Measurements from ENCODE around the gene TRABD2A.

The TRABD2A gene

GRCh38 chr2:84908948-84909713 is 28.2 kb upstream of the TRABD2A start:
- no peaks in the 10 kb centered on the region for H3K36me3 ChIP-seq (replicated peaks; ENCODE audit: insufficient read depth, low read length)
- H3K79me2 ChIP-seq (ENCODE audit: low read length) = peaks cover 12% of the 10 kb centered on the region
- TF ChIP-seq, protein P1, sequence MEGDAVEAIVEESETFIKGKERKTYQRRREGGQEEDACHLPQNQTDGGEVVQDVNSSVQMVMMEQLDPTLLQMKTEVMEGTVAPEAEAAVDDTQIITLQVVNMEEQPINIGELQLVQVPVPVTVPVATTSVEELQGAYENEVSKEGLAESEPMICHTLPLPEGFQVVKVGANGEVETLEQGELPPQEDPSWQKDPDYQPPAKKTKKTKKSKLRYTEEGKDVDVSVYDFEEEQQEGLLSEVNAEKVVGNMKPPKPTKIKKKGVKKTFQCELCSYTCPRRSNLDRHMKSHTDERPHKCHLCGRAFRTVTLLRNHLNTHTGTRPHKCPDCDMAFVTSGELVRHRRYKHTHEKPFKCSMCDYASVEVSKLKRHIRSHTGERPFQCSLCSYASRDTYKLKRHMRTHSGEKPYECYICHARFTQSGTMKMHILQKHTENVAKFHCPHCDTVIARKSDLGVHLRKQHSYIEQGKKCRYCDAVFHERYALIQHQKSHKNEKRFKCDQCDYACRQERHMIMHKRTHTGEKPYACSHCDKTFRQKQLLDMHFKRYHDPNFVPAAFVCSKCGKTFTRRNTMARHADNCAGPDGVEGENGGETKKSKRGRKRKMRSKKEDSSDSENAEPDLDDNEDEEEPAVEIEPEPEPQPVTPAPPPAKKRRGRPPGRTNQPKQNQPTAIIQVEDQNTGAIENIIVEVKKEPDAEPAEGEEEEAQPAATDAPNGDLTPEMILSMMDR (IDR thresholded peaks at IDR 0.05; ENCODE audit: low read length) = no peak
- TF ChIP-seq EZH2 (optimal IDR thresholded peaks at IDR 0.05; ENCODE audit: low read depth, low read length) = no peak
- no peak for TF ChIP-seq EZH2phosphoT487 (IDR thresholded peaks at IDR 0.05; ENCODE audit: low read length)
- DNase-seq = peak; percentile 25
- H2AFZ ChIP-seq (ENCODE audit: low read length) = no peak overlapping the region
- no peak overlapping the region for H3K9ac ChIP-seq (ENCODE audit: low read length)
- H3K27ac ChIP-seq (ENCODE audit: low read length) = no peak overlapping the region
- H3K9me3 ChIP-seq (replicated peaks; ENCODE audit: insufficient read depth, low read length) = no peaks in the 10 kb centered on the region
- no peak overlapping the region for H3K4me3 ChIP-seq (ENCODE audit: low read length)
- H3K4me1 ChIP-seq (ENCODE audit: low read length) = peaks cover 16% of the 10 kb centered on the region
- H3K4me2 ChIP-seq (ENCODE audit: low read depth, low read length) = no peak overlapping the region
- H3K27me3 ChIP-seq (replicated peaks; ENCODE audit: insufficient read depth, low read length) = no peaks in the 10 kb centered on the region
- H3F3A ChIP-seq (ENCODE audit: insufficient read depth, low read length) = peaks cover 5% of the 10 kb centered on the region; the same call in 1 of the 2 replicates
- no peaks in the 10 kb centered on the region for H3K9me2 ChIP-seq (replicated peaks; ENCODE audit: insufficient read depth, low read length)
- no peaks in the 10 kb centered on the region for H4K20me1 ChIP-seq (ENCODE audit: insufficient read depth, low read length)

GRCh38 chr2:84906900-84907714 is 26.2 kb upstream of the TRABD2A start:
- DNase-seq = no peak
- Histone ChIP-seq H3K9me3 (replicated peaks; ENCODE audit: insufficient read depth, low read length) (no peaks in the 10 kb centered on the region), H3F3A (ENCODE audit: insufficient read depth, low read length) (peaks cover 5% of the 10 kb centered on the region; the same call in 1 of the 2 replicates), H3K4me3 (ENCODE audit: low read length) (peak overlapping the region; percentile 74), H3K27ac (ENCODE audit: low read length) (no peak overlapping the region), H4K20me1 (ENCODE audit: insufficient read depth, low read length) (no peaks in the 10 kb centered on the region), H3K36me3 (replicated peaks; ENCODE audit: insufficient read depth, low read length) (no peaks in the 10 kb centered on the region), H3K4me1 (ENCODE audit: low read length) (peaks cover 16% of the 10 kb centered on the region), H3K4me2 (ENCODE audit: low read depth, low read length) (peak overlapping the region; percentile 64), H2AFZ (ENCODE audit: low read length) (no peak overlapping the region), H3K27me3 (replicated peaks; ENCODE audit: insufficient read depth, low read length) (no peaks in the 10 kb centered on the region), H3K9me2 (replicated peaks; ENCODE audit: insufficient read depth, low read length) (no peaks in the 10 kb centered on the region), H3K79me2 (ENCODE audit: low read length) (peaks cover 12% of the 10 kb centered on the region), H3K9ac (ENCODE audit: low read length) (no peak overlapping the region)
- TF ChIP-seq EZH2 (optimal IDR thresholded peaks at IDR 0.05; ENCODE audit: low read depth, low read length) (no peak), EZH2phosphoT487 (IDR thresholded peaks at IDR 0.05; ENCODE audit: low read length) (no peak)
- TF ChIP-seq, protein P1 (IDR thresholded peaks at IDR 0.05; ENCODE audit: low read length) = no peak

GRCh38 chr2:84906108-84906899 is 25.4 kb upstream of the TRABD2A start:
- H4K20me1 ChIP-seq (ENCODE audit: insufficient read depth, low read length) = no peaks in the 10 kb centered on the region
- no peaks in the 10 kb centered on the region for H3K9me2 ChIP-seq (replicated peaks; ENCODE audit: insufficient read depth, low read length)
- peaks cover 16% of the 10 kb centered on the region for H3K4me1 ChIP-seq (ENCODE audit: low read length)
- peaks cover 5% of the 10 kb centered on the region; the same call in 1 of the 2 replicates for H3F3A ChIP-seq (ENCODE audit: insufficient read depth, low read length)
- peak overlapping the region; percentile 74 for H3K4me3 ChIP-seq (ENCODE audit: low read length)
- DNase-seq = peak; percentile 37
- H3K9ac ChIP-seq (ENCODE audit: low read length) = peak overlapping the region; percentile 62
- peak overlapping the region; percentile 53 for H2AFZ ChIP-seq (ENCODE audit: low read length)
- no peaks in the 10 kb centered on the region for H3K36me3 ChIP-seq (replicated peaks; ENCODE audit: insufficient read depth, low read length)
- H3K9me3 ChIP-seq (replicated peaks; ENCODE audit: insufficient read depth, low read length) = no peaks in the 10 kb centered on the region
- peak overlapping the region; percentile 59; the same call in 1 of the 2 replicates for H3K27ac ChIP-seq (ENCODE audit: low read length)
- no peaks in the 10 kb centered on the region for H3K27me3 ChIP-seq (replicated peaks; ENCODE audit: insufficient read depth, low read length)
- TF ChIP-seq, protein P1 (IDR thresholded peaks at IDR 0.05; ENCODE audit: low read length) = no peak
- TF ChIP-seq EZH2phosphoT487 (IDR thresholded peaks at IDR 0.05; ENCODE audit: low read length) = no peak
- no peak for TF ChIP-seq EZH2 (optimal IDR thresholded peaks at IDR 0.05; ENCODE audit: low read depth, low read length)
- H3K79me2 ChIP-seq (ENCODE audit: low read length) = peaks cover 12% of the 10 kb centered on the region
- H3K4me2 ChIP-seq (ENCODE audit: low read depth, low read length) = peak overlapping the region; percentile 64
